ENCODE results near the gene CDH13. TPM values are rescaled to one million over a fixed set of nuclear protein-coding genes. Genes with fewer than 3 reads are reported as not detected.

Gene CDH13
- total RNA-seq, 1 donor from 2014 or later = not detected

- H3K4me3 Mint-ChIP-seq = no peak overlapping the region
- no peaks in the 10 kb centered on the region for H3K4me1 Mint-ChIP-seq
- DNase-seq = no peak
- no peak overlapping the region for H3K27ac Mint-ChIP-seq
- H3K36me3 Mint-ChIP-seq (ENCODE audit: low read depth) = no peaks in the 10 kb centered on the region
- no peaks in the 10 kb centered on the region for H3K27me3 Mint-ChIP-seq
- peaks cover 4% of the 10 kb centered on the region for H3K9me3 Mint-ChIP-seq
- intact Hi-C loops (cut with micrococcal nuclease) = no loop called here
Observed at GRCh38 chr16:82995924-82996441, 369.2 kb downstream of the CDH13 start.

- no peak overlapping the region for H3K4me3 Mint-ChIP-seq
- H3K27ac Mint-ChIP-seq = no peak overlapping the region
- H3K9me3 Mint-ChIP-seq = no peaks in the 10 kb centered on the region
- H3K36me3 Mint-ChIP-seq (ENCODE audit: low read depth) = no peaks in the 10 kb centered on the region
- DNase-seq = no peak
- no peaks in the 10 kb centered on the region for H3K4me1 Mint-ChIP-seq
- intact Hi-C loops (cut with micrococcal nuclease) = no loop called here
- H3K27me3 Mint-ChIP-seq = no peaks in the 10 kb centered on the region
Observed at GRCh38 chr16:82996814-82997213, 370.0 kb downstream of the CDH13 start.

- intact Hi-C loops (cut with micrococcal nuclease) = no loop called here
- no peaks in the 10 kb centered on the region for H3K36me3 Mint-ChIP-seq (ENCODE audit: low read depth)
Observed at GRCh38 chr16:82999711-83000110, 372.9 kb downstream of the CDH13 start.

GRCh38 chr16:83002351-83003334 lies 375.9 kb downstream of the CDH13 start:
- no peak overlapping the region for H3K27ac Mint-ChIP-seq
- intact Hi-C loops (cut with micrococcal nuclease) = no loop called here
- H3K9me3 Mint-ChIP-seq = no peaks in the 10 kb centered on the region
- H3K36me3 Mint-ChIP-seq (ENCODE audit: low read depth) = no peaks in the 10 kb centered on the region
- DNase-seq = no peak
- no peaks in the 10 kb centered on the region for H3K4me1 Mint-ChIP-seq
- no peaks in the 10 kb centered on the region for H3K27me3 Mint-ChIP-seq
- H3K4me3 Mint-ChIP-seq = no peak overlapping the region

More at GRCh38 chr16:82999711-83000110, 372.9 kb downstream of the CDH13 start:
- no peak overlapping the region for H3K4me3 Mint-ChIP-seq
- H3K9me3 Mint-ChIP-seq = no peaks in the 10 kb centered on the region
- no peak for DNase-seq
- H3K27me3 Mint-ChIP-seq = no peaks in the 10 kb centered on the region
- H3K4me1 Mint-ChIP-seq = no peaks in the 10 kb centered on the region
- H3K27ac Mint-ChIP-seq = no peak overlapping the region

GRCh38 chr16:83004868-83005652 lies 378.3 kb downstream of the CDH13 start:
- no peak overlapping the region for H3K4me3 Mint-ChIP-seq
- peaks cover 11% of the 10 kb centered on the region for H3K9me3 Mint-ChIP-seq
- no peaks in the 10 kb centered on the region for H3K36me3 Mint-ChIP-seq (ENCODE audit: low read depth)
- intact Hi-C loops (cut with micrococcal nuclease) = no loop called here
- no peak for DNase-seq
- no peaks in the 10 kb centered on the region for H3K4me1 Mint-ChIP-seq
- H3K27me3 Mint-ChIP-seq = no peaks in the 10 kb centered on the region
- no peak overlapping the region for H3K27ac Mint-ChIP-seq

GRCh38 chr16:83005653-83006160 lies 378.9 kb downstream of the CDH13 start:
- DNase-seq = no peak
- Mint-ChIP-seq H3K27ac (no peak overlapping the region), H3K36me3 (ENCODE audit: low read depth) (no peaks in the 10 kb centered on the region), H3K27me3 (no peaks in the 10 kb centered on the region), H3K4me1 (no peaks in the 10 kb centered on the region), H3K4me3 (no peak overlapping the region), H3K9me3 (peaks cover 11% of the 10 kb centered on the region)
- intact Hi-C loops (cut with micrococcal nuclease) = no loop called here

- Mint-ChIP-seq H3K27me3 (no peaks in the 10 kb centered on the region), H3K9me3 (peaks cover 11% of the 10 kb centered on the region), H3K4me3 (no peak overlapping the region), H3K36me3 (ENCODE audit: low read depth) (no peaks in the 10 kb centered on the region), H3K4me1 (no peaks in the 10 kb centered on the region), H3K27ac (no peak overlapping the region)
- no peak for DNase-seq
- intact Hi-C loops (cut with micrococcal nuclease) = no loop called here
Observed at GRCh38 chr16:83010776-83011720, 384.3 kb downstream of the CDH13 start.

- Mint-ChIP-seq H3K27me3 (no peaks in the 10 kb centered on the region), H3K4me3 (no peak overlapping the region), H3K36me3 (ENCODE audit: low read depth) (no peaks in the 10 kb centered on the region), H3K4me1 (no peaks in the 10 kb centered on the region), H3K27ac (no peak overlapping the region), H3K9me3 (peaks cover 11% of the 10 kb centered on the region)
- DNase-seq = no peak
- intact Hi-C loops (cut with micrococcal nuclease) = no loop called here
Observed at GRCh38 chr16:83011939-83012338, 385.2 kb downstream of the CDH13 start.

GRCh38 chr16:83013071-83013470 lies 386.3 kb downstream of the CDH13 start:
- intact Hi-C loops (cut with micrococcal nuclease) = no loop called here
- Mint-ChIP-seq H3K4me3 (no peak overlapping the region), H3K36me3 (ENCODE audit: low read depth) (no peaks in the 10 kb centered on the region)

GRCh38 chr16:83019963-83020362 lies 393.2 kb downstream of the CDH13 start:
- Mint-ChIP-seq H3K4me3 (no peak overlapping the region), H3K9me3 (peaks cover 5% of the 10 kb centered on the region), H3K27ac (no peak overlapping the region), H3K27me3 (no peaks in the 10 kb centered on the region), H3K36me3 (ENCODE audit: low read depth) (no peaks in the 10 kb centered on the region), H3K4me1 (no peaks in the 10 kb centered on the region)
- no peak for DNase-seq
- intact Hi-C loops (cut with micrococcal nuclease) = no loop called here

More at GRCh38 chr16:83013071-83013470, 386.3 kb downstream of the CDH13 start:
- Mint-ChIP-seq H3K27ac (no peak overlapping the region), H3K9me3 (peaks cover 8% of the 10 kb centered on the region), H3K27me3 (no peaks in the 10 kb centered on the region), H3K4me1 (no peaks in the 10 kb centered on the region)
- no peak for DNase-seq

GRCh38 chr16:83021045-83021444 lies 394.3 kb downstream of the CDH13 start:
- H3K36me3 Mint-ChIP-seq (ENCODE audit: low read depth) = no peaks in the 10 kb centered on the region
- H3K4me3 Mint-ChIP-seq = no peak overlapping the region
- peaks cover 5% of the 10 kb centered on the region for H3K9me3 Mint-ChIP-seq
- no peaks in the 10 kb centered on the region for H3K27me3 Mint-ChIP-seq
- no peak overlapping the region for H3K27ac Mint-ChIP-seq
- intact Hi-C loops (cut with micrococcal nuclease) = no loop called here
- no peaks in the 10 kb centered on the region for H3K4me1 Mint-ChIP-seq
- no peak for DNase-seq

- no peak for DNase-seq
- intact Hi-C loops (cut with micrococcal nuclease) = no loop called here
- no peaks in the 10 kb centered on the region for H3K36me3 Mint-ChIP-seq (ENCODE audit: low read depth)
- H3K4me1 Mint-ChIP-seq = no peaks in the 10 kb centered on the region
- no peak overlapping the region for H3K27ac Mint-ChIP-seq
- H3K9me3 Mint-ChIP-seq = peaks cover 5% of the 10 kb centered on the region
- no peak overlapping the region for H3K4me3 Mint-ChIP-seq
- no peaks in the 10 kb centered on the region for H3K27me3 Mint-ChIP-seq
Observed at GRCh38 chr16:83021746-83022145, 395.0 kb downstream of the CDH13 start.

GRCh38 chr16:83023011-83023410 lies 396.2 kb downstream of the CDH13 start:
- no peak for DNase-seq
- H3K27me3 Mint-ChIP-seq = no peaks in the 10 kb centered on the region
- H3K27ac Mint-ChIP-seq = no peak overlapping the region
- no peak overlapping the region for H3K4me3 Mint-ChIP-seq
- intact Hi-C loops (cut with micrococcal nuclease) = no loop called here
- H3K36me3 Mint-ChIP-seq (ENCODE audit: low read depth) = no peaks in the 10 kb centered on the region
- H3K9me3 Mint-ChIP-seq = peaks cover 5% of the 10 kb centered on the region
- H3K4me1 Mint-ChIP-seq = no peaks in the 10 kb centered on the region
